ENCODE data around the gene IL18R1.

DNA sequence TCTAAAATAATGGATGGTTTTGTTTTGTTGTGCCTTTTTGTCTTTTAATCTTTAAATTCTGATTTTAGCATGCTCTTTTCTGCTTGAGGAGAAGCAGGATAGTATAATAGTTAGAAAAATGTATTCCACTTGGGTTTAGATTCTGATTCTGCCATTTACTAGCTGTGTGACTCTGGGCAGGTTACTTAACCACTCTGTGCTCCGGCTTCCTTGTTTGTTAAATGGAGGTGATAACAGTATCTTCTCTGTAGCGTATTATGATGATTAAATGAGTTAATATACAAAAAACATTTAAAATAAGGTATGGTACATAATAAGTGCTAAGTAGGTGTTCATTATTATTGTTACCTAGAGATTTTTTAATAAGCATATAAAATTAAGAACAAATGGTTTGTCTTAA, 40.4 kb downstream of the IL18R1 start:
- no peak for TF ChIP-seq GABPA (IDR thresholded peaks at IDR 0.05 in 1 of 2, conservative IDR thresholded peaks at IDR 0.05 in 1 of 2)
- TF ChIP-seq, protein P1, sequence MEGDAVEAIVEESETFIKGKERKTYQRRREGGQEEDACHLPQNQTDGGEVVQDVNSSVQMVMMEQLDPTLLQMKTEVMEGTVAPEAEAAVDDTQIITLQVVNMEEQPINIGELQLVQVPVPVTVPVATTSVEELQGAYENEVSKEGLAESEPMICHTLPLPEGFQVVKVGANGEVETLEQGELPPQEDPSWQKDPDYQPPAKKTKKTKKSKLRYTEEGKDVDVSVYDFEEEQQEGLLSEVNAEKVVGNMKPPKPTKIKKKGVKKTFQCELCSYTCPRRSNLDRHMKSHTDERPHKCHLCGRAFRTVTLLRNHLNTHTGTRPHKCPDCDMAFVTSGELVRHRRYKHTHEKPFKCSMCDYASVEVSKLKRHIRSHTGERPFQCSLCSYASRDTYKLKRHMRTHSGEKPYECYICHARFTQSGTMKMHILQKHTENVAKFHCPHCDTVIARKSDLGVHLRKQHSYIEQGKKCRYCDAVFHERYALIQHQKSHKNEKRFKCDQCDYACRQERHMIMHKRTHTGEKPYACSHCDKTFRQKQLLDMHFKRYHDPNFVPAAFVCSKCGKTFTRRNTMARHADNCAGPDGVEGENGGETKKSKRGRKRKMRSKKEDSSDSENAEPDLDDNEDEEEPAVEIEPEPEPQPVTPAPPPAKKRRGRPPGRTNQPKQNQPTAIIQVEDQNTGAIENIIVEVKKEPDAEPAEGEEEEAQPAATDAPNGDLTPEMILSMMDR (IDR thresholded peaks at IDR 0.05; ENCODE audit: low read depth, low read length, missing input control), result no peak
- no peak for TF ChIP-seq MAX (IDR thresholded peaks at IDR 0.05)
- TF ChIP-seq JUND (IDR thresholded peaks at IDR 0.05), result no peak
- TF ChIP-seq ATF3 (IDR thresholded peaks at IDR 0.05), result no peak
- no peak for TF ChIP-seq EGR1 (IDR thresholded peaks at IDR 0.05; ENCODE audit: low read depth in 2 of 2)
